ENCODE results near the gene SALL3.

The SALL3 gene

DNA sequence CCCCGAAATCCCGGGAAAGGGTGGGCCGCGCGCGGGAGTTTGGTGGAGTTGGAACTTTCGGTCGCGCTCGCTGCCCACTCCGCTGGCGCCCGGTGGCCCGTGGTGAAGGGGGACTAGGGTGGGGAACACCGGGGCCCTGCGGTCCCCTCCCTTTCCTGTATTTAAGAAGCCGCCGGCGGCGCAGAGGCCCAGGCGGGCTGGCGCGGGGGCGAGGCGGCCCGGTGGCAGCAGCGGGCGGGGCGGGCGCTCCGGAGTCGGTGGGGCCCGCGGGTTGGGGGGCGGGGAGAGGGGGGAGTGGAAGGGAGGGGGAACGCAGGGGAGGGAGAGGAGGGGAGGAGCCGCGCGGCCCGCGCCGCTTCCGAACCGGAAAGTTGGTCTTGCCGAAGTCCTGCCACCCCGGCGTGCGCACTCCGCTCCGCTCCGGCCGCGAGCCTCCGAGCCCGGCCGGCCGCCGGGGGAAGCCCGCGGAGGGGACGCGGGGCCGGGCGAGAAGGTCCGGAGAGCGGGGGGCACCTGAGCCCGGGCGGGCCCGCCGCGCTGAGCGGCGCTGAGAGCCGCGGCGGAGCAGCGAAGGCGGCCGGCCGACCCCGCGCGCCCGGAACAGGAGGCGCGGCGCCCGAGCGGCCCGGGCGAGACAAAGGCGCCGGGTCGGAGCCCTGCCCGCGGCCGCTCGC is 425 bp upstream of the SALL3 start:
- Histone ChIP-seq H3K27ac (ENCODE audit: insufficient read depth, low read length, poor library complexity, severe bottlenecking) (no peak overlapping the region), H3K4me3 (ENCODE audit: insufficient read depth, low read depth, low read length, poor library complexity, severe bottlenecking) (no peak overlapping the region), H3K9me3 (ENCODE audit: control insufficient read depth, low read length) (no peaks in the 10 kb centered on the region), H3K27me3 (replicated peaks; ENCODE audit: control insufficient read depth, insufficient read depth, low read length, poor library complexity, severe bottlenecking) (peaks cover 45% of the 10 kb centered on the region), H3K4me1 (ENCODE audit: control insufficient read depth, insufficient read depth, low read length, poor library complexity, severe bottlenecking) (peaks cover 13% of the 10 kb centered on the region), H3K36me3 (ENCODE audit: control insufficient read depth, insufficient read depth, low read length) (no peaks in the 10 kb centered on the region)
- DNase-seq, result no peak

DNA sequence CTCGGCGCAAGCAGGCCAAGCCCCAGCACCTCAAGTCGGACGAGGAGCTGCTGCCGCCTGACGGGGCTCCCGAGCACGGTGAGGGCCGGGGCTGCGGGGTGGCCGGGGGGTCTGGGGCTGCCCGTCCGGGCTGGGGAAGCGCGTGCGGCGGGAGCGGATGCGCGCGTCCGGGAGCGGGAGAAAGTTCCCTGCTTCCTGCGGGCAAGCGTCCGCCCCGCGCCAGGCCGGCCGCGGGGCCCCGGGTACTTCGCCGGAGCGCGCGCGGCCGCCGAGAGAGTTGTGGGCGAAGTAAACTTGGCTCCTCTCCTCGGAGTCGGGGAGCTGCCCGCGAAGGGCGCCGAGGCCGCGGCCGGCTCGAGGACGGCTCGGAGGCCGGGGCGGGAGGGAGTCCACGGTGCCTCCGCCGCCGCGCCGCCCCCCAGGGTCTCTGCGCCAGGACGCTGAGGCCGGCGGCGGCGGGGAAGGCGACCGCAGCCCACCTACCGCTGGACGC is 707 bp downstream of the SALL3 start:
- no peaks in the 10 kb centered on the region for H3K9me3 ChIP-seq (ENCODE audit: control insufficient read depth, low read length)
- peaks cover 10% of the 10 kb centered on the region for H3K4me1 ChIP-seq (ENCODE audit: control insufficient read depth, insufficient read depth, low read length, poor library complexity, severe bottlenecking)
- H3K4me3 ChIP-seq (ENCODE audit: insufficient read depth, low read depth, low read length, poor library complexity, severe bottlenecking), result no peak overlapping the region
- no peaks in the 10 kb centered on the region for H3K36me3 ChIP-seq (ENCODE audit: control insufficient read depth, insufficient read depth, low read length)
- peaks cover 47% of the 10 kb centered on the region for H3K27me3 ChIP-seq (replicated peaks; ENCODE audit: control insufficient read depth, insufficient read depth, low read length, poor library complexity, severe bottlenecking)
- no peak for DNase-seq
- no peak overlapping the region for H3K27ac ChIP-seq (ENCODE audit: insufficient read depth, low read length, poor library complexity, severe bottlenecking)

DNA sequence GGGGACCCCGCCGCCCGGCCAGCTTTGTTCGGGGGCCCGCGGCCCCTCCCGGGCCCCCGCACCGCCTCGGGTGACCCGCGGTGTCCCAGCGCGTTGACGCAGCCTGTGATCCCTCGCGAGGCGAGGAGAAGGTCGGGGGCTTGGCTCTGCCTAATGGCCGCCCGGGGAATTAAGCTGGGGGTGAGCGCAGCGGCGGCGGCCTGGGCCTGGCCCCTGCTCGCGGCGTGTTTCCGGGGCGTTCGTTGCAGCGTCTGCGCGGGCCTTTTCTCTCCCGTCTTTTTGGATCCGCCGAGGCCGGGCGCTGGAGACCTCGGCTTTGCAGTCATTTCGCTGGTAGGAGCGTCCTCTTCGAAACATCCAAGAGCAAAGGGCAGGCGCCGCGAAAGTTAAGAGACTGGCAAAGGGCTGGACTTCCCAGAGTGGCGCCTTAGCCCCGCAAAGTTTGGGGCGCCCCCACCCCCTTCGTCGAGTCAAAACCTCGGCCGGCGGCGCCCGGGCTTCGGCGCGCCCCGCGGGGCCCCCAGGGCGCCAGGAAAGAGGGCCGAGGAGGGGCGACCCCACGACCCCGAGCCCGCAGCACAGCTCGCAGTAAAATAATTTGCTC is 1.3 kb downstream of the SALL3 start:
- no peak for DNase-seq
- peaks cover 10% of the 10 kb centered on the region for H3K4me1 ChIP-seq (ENCODE audit: control insufficient read depth, insufficient read depth, low read length, poor library complexity, severe bottlenecking)
- H3K9me3 ChIP-seq (ENCODE audit: control insufficient read depth, low read length), result no peaks in the 10 kb centered on the region
- H3K36me3 ChIP-seq (ENCODE audit: control insufficient read depth, insufficient read depth, low read length), result no peaks in the 10 kb centered on the region
- H3K27ac ChIP-seq (ENCODE audit: insufficient read depth, low read length, poor library complexity, severe bottlenecking), result no peak overlapping the region
- no peak overlapping the region for H3K4me3 ChIP-seq (ENCODE audit: insufficient read depth, low read depth, low read length, poor library complexity, severe bottlenecking)
- H3K27me3 ChIP-seq (replicated peaks; ENCODE audit: control insufficient read depth, insufficient read depth, low read length, poor library complexity, severe bottlenecking), result peaks cover 43% of the 10 kb centered on the region

DNA sequence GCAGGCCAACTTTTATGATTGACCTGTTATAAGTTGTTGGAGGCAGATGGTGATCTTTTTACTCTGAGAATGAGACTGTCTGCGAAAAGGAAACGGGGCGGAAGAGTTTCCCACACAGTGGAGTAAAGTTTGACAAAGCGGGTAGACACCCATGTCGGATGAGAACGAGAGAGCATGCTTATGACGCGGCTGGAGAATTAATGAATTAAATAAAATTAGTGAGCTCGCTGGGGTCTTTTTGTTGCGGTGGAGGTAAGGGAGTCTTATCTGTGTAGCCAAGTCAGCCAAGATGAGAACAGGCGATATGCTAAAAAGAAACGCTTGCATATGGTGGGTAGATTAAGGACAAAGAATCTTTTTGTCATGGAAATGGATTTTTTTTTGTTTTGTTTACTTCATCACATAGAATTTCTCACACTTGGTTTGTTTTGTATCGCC is 1.8 kb downstream of the SALL3 start:
- no peak for DNase-seq
- no peaks in the 10 kb centered on the region for H3K36me3 ChIP-seq (ENCODE audit: control insufficient read depth, insufficient read depth, low read length)
- H3K27ac ChIP-seq (ENCODE audit: insufficient read depth, low read length, poor library complexity, severe bottlenecking), result no peak overlapping the region
- H3K27me3 ChIP-seq (replicated peaks; ENCODE audit: control insufficient read depth, insufficient read depth, low read length, poor library complexity, severe bottlenecking), result peaks cover 43% of the 10 kb centered on the region
- no peaks in the 10 kb centered on the region for H3K9me3 ChIP-seq (ENCODE audit: control insufficient read depth, low read length)
- H3K4me3 ChIP-seq (ENCODE audit: insufficient read depth, low read depth, low read length, poor library complexity, severe bottlenecking), result no peak overlapping the region
- H3K4me1 ChIP-seq (ENCODE audit: control insufficient read depth, insufficient read depth, low read length, poor library complexity, severe bottlenecking), result peaks cover 10% of the 10 kb centered on the region

DNA sequence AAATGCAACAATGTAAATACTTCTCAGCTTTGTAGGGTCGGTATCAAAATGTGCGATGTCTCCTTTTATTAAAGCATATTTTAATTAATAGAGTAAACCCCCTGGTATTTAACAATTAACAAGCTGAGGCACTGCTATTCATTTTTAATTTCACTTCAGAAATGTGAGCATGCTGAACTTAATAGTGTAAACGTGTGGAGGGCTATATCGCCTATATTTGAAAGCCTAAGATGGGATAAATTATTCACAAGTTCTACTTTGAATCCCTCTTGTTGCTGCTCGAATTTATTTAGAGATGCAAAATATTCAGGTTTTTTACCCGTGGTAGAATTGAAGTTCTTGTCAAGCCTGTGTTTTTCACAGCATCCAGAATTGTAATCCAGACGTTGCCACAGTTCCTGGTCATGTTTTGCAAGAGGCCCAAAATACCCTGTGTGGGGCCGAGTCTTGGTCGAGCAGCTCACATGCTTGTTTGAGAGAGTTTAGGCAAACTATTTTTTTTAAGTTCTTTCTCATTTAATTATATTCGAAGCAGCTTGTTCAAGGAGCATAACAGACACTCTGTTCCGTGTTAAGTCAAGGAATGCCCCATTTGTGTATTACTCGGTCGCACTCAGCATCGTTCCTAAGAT is 2.5 kb downstream of the SALL3 start:
- Histone ChIP-seq H3K27me3 (replicated peaks; ENCODE audit: control insufficient read depth, insufficient read depth, low read length, poor library complexity, severe bottlenecking) (peaks cover 43% of the 10 kb centered on the region), H3K36me3 (ENCODE audit: control insufficient read depth, insufficient read depth, low read length) (no peaks in the 10 kb centered on the region), H3K4me1 (ENCODE audit: control insufficient read depth, insufficient read depth, low read length, poor library complexity, severe bottlenecking) (peaks cover 10% of the 10 kb centered on the region), H3K27ac (ENCODE audit: insufficient read depth, low read length, poor library complexity, severe bottlenecking) (no peak overlapping the region), H3K9me3 (ENCODE audit: control insufficient read depth, low read length) (no peaks in the 10 kb centered on the region), H3K4me3 (ENCODE audit: insufficient read depth, low read depth, low read length, poor library complexity, severe bottlenecking) (no peak overlapping the region)
- no peak for DNase-seq

DNA sequence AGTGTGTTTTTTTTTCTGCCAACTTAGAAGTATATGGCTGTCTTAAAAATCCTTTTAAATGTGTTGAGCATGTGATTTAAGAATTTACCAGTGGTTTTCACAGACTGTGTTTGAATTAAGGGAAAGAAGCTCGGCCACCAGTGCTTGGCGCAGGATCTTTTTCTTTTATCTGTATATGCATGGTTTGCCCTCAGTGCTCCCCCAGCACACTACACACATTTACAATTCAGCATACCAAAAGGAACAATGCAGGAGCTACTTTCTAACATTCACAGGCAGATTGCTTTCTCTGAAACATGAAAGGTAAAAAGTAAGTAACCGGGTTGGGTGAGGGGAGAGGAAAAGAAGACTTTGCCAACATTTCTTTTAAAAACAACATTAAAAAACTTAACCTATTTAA is 3.9 kb downstream of the SALL3 start:
- H3K27me3 ChIP-seq (replicated peaks; ENCODE audit: control insufficient read depth, insufficient read depth, low read length, poor library complexity, severe bottlenecking), result peaks cover 35% of the 10 kb centered on the region
- H3K4me1 ChIP-seq (ENCODE audit: control insufficient read depth, insufficient read depth, low read length, poor library complexity, severe bottlenecking), result peaks cover 8% of the 10 kb centered on the region
- no peak overlapping the region for H3K4me3 ChIP-seq (ENCODE audit: insufficient read depth, low read depth, low read length, poor library complexity, severe bottlenecking)
- no peak for DNase-seq
- H3K27ac ChIP-seq (ENCODE audit: insufficient read depth, low read length, poor library complexity, severe bottlenecking), result no peak overlapping the region
- no peaks in the 10 kb centered on the region for H3K9me3 ChIP-seq (ENCODE audit: control insufficient read depth, low read length)
- no peaks in the 10 kb centered on the region for H3K36me3 ChIP-seq (ENCODE audit: control insufficient read depth, insufficient read depth, low read length)

DNA sequence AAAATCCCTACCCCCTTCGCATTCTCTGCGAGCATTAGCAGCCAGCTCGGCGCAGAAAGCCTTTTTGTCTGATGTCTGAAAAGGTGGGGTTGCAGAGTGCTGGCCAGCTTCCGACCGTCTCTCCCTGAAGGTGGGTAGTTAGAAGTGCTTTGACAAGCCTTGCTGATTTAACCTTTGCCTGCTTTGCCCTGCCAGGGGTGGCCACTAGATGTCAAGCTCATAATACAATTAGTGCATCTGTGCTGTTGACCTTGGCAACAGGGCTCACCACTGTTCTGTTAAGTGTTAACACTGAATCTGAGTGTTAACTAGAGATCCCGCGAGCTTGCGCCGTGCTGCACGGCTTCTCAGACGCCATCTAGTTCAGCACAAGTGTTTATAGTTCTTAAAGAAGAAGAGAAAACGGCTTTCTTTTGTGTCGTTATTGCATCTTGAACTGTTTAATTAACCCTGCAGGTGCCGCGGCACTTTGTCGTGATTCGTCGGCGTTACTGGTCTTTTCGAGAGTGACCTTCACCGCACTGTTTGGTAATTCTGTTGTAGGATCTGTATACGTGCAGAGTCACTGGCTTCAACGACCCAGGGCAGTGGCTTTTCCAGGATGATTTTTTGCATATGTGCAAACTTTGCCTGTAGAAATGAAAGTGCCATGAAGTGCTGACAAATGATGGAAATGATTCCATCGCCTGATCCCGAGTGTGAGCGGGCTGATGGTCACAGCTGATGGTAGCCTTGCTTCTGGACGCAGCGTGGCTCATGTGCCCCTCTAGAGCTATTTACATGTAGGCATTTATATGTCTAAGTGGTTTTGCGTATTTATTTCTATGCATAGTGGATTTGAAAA is 5.5 kb downstream of the SALL3 start:
- no peak overlapping the region for H3K4me3 ChIP-seq (ENCODE audit: insufficient read depth, low read depth, low read length, poor library complexity, severe bottlenecking)
- H3K36me3 ChIP-seq (ENCODE audit: control insufficient read depth, insufficient read depth, low read length), result no peaks in the 10 kb centered on the region
- peaks cover 7% of the 10 kb centered on the region for H3K4me1 ChIP-seq (ENCODE audit: control insufficient read depth, insufficient read depth, low read length, poor library complexity, severe bottlenecking)
- H3K27ac ChIP-seq (ENCODE audit: insufficient read depth, low read length, poor library complexity, severe bottlenecking), result no peak overlapping the region
- no peaks in the 10 kb centered on the region for H3K9me3 ChIP-seq (ENCODE audit: control insufficient read depth, low read length)
- H3K27me3 ChIP-seq (replicated peaks; ENCODE audit: control insufficient read depth, insufficient read depth, low read length, poor library complexity, severe bottlenecking), result peaks cover 32% of the 10 kb centered on the region
- no peak for DNase-seq

DNA sequence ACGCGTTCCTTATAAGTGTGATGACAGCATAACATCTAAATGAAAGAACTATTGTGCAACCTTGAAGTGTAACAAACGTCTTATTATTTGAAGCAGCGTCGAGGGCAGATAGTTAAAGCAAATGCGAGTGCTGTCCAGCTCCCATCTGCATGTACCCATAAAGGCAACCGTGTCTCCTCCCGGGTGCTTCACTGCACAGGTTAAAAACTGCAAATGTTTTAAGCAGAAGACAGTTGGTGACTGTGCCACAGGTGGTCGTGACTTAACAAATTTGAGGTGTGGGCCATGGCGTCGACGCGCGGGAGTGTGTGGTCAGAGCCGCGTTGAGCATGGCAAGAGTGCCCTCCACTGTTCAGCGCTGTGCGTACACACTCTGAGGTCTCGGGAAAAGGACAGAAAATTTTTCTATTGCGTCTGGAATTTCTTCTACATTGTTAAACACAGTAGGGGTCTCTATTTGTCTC is 6.4 kb downstream of the SALL3 start:
- H3K27ac ChIP-seq (ENCODE audit: insufficient read depth, low read length, poor library complexity, severe bottlenecking), result no peak overlapping the region
- no peak for DNase-seq
- H3K27me3 ChIP-seq (replicated peaks; ENCODE audit: control insufficient read depth, insufficient read depth, low read length, poor library complexity, severe bottlenecking), result peaks cover 23% of the 10 kb centered on the region

DNA sequence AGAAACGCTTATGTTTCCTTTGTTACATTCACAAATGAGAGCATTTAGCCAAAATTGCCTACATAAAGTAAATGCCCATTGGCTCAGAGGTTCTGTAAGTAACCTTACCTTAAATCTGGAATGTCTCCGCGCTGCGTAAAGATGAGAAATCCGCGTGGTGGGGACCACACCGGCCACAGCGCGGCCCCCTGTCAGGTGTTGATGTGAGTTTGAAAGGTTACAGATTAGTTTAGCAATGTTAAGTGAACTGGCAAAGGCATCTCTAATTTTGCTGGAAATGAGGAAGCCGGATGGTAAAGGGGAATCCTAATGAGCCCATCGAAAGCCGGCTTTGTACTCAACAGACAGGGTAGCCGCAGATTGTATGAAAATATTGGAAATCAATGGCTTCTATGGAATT is 11.8 kb downstream of the SALL3 start:
- DNase-seq, result no peak
- Histone ChIP-seq H3K9me3 (ENCODE audit: control insufficient read depth, low read length) (no peaks in the 10 kb centered on the region), H3K4me1 (ENCODE audit: control insufficient read depth, insufficient read depth, low read length, poor library complexity, severe bottlenecking) (no peaks in the 10 kb centered on the region), H3K36me3 (ENCODE audit: control insufficient read depth, insufficient read depth, low read length) (no peaks in the 10 kb centered on the region), H3K27me3 (replicated peaks; ENCODE audit: control insufficient read depth, insufficient read depth, low read length, poor library complexity, severe bottlenecking) (no peaks in the 10 kb centered on the region), H3K4me3 (ENCODE audit: insufficient read depth, low read depth, low read length, poor library complexity, severe bottlenecking) (no peak overlapping the region), H3K27ac (ENCODE audit: insufficient read depth, low read length, poor library complexity, severe bottlenecking) (no peak overlapping the region)

More for the DNA sequence above, 6.4 kb downstream of the SALL3 start:
- no peaks in the 10 kb centered on the region for H3K9me3 ChIP-seq (ENCODE audit: control insufficient read depth, low read length)
- H3K4me1 ChIP-seq (ENCODE audit: control insufficient read depth, insufficient read depth, low read length, poor library complexity, severe bottlenecking), result peaks cover 1% of the 10 kb centered on the region
- no peak overlapping the region for H3K4me3 ChIP-seq (ENCODE audit: insufficient read depth, low read depth, low read length, poor library complexity, severe bottlenecking)
- no peaks in the 10 kb centered on the region for H3K36me3 ChIP-seq (ENCODE audit: control insufficient read depth, insufficient read depth, low read length)

All from effector memory CD4-positive, alpha-beta T cell (primary cell).